K562 (cell line): ENCODE results near the gene ARL16. TPM values are rescaled to one million over a fixed set of nuclear protein-coding genes. Genes with fewer than 3 reads are reported as not detected.
A peak's percentile ranks its signal among the peaks of the same experiment; 100 is the strongest.

ENCODE experiments used
- ARHGAP35 ChIP-seq: fragments of 450-650 bp; IDR thresholded peaks from 2 replicates; pipeline ENCODE4 v1.6.1; 2018; ENCODE audit not compliant: partially characterized antibody
- BRCA1 ChIP-seq, 2 experiments: fragments of 450-650 bp in 1 of 2; sonication (generic) in 1 of 2; formaldehyde crosslinking in 1 of 2; IDR thresholded peaks; 2 replicates each; pipeline versions ENCODE4 v1.5.0 to v1.6.1; 2017 to 2020; ENCODE audit warnings: mild to moderate bottlenecking in 1 of 2, missing genetic modification reagents in 1 of 2
- CBX3 ChIP-seq, 2 experiments: IDR thresholded peaks; 1 replicate in 1 of 2; 2 replicates in 1 of 2; pipeline ENCODE4 v1.6.1; 2012; ENCODE audit warnings: inconsistent platforms in 2 of 2, low read length in 2 of 2, borderline replicate concordance in 1 of 2, control low read depth in 1 of 2
- ESRRA ChIP-seq: fragments of 450-650 bp; IDR thresholded peaks from 2 replicates; pipeline ENCODE4 v1.6.1; 2014; ENCODE audit warnings: low read depth, mild to moderate bottlenecking, moderate library complexity, borderline replicate concordance
- HNRNPLL ChIP-seq: fragments of 200-400 bp; formaldehyde crosslinking; IDR thresholded peaks from 2 replicates; pipeline ENCODE4 v1.6.1; 2017; ENCODE audit warnings: low read length, low read depth, mild to moderate bottlenecking; ENCODE audit not compliant: poor library complexity, severe bottlenecking
- PHF20 ChIP-seq: fragments of 450-650 bp; IDR thresholded peaks from 2 replicates; pipeline ENCODE4 v1.6.1; 2018; ENCODE audit not compliant: partially characterized antibody
- POLR2A ChIP-seq: fragments of 450-650 bp; conservative IDR thresholded peaks from 2 replicates; pipeline ENCODE4 v1.6.1; 2016
- POLR2AphosphoS5 ChIP-seq: IDR thresholded peaks from 2 replicates; pipeline ENCODE4 v1.6.1; 2011; ENCODE audit warnings: mild to moderate bottlenecking, low read depth, low read length, moderate library complexity; ENCODE audit not compliant: control insufficient read depth, insufficient read depth
- POLR2H ChIP-seq: IDR thresholded peaks from 2 replicates; pipeline ENCODE4 v1.6.1; 2016; ENCODE audit warnings: missing genetic modification characterization, low read depth, mild to moderate bottlenecking, control low read depth, missing compliant biosample characterization, moderate library complexity
- ZKSCAN1 ChIP-seq: fragments of 150-350 bp; IDR thresholded peaks from 2 replicates; pipeline ENCODE4 v1.6.1; 2016; ENCODE audit warnings: low read depth, low read length
- polyA plus RNA-seq, 8 experiments: library from polyadenylated mRNA; depleted of rRNA in 4 of 8; stranded (reverse) in 5 of 8; unstranded in 3 of 8; fragments of >200 nt; fragmentation: Nextera tagmentation in 2 of 8; fragmentation: Illumina TruSeq in 1 of 8; extraction: Ambion mirVana in 2 of 8; extraction: Trizol in 1 of 8; gene quantifications; 2 replicates each; pipeline versions ENCODE4 v1.2.1 to v1.2.3, GENCODE V29; 2011 to 2014; ENCODE audit warnings: inconsistent platforms in 1 of 8, missing spikeins in 1 of 8
- total RNA-seq, 7 experiments: library from RNA; depleted of rRNA in 6 of 7; stranded (reverse); fragments of >200 nt in 6 of 7; fragmentation: Illumina TruSeq in 2 of 7; extraction: Trizol in 2 of 7; gene quantifications; 2 replicates each; pipeline versions ENCODE4 v1.2.1 to v1.2.3, GENCODE V29; 2011 to 2021; ENCODE audit warnings: low replicate concordance in 1 of 7
- TF ChIP-seq, protein P1 (sequence below): sonication (generic); formaldehyde crosslinking; IDR thresholded peaks from 2 replicates; pipeline ENCODE4 v1.8.0; 2023; ENCODE audit warnings: mild to moderate bottlenecking, missing genetic modification reagents
- TF ChIP-seq, protein P2 (sequence below): sonication (generic); formaldehyde crosslinking; IDR thresholded peaks from 2 replicates; pipeline ENCODE4 v1.4.0; 2020; ENCODE audit warnings: mild to moderate bottlenecking, missing genetic modification reagents
- TF ChIP-seq, protein P3 (sequence below), 2 experiments: fragments of 450-650 bp; conservative IDR thresholded peaks; 2 replicates each; pipeline ENCODE4 v1.6.1; 2017; ENCODE audit warnings: mild to moderate bottlenecking in 2 of 2, moderate library complexity in 2 of 2
- TF ChIP-seq, protein P4 (sequence below): sonication (generic); formaldehyde crosslinking; IDR thresholded peaks from 2 replicates; pipeline ENCODE4 v1.8.0; 2022; ENCODE audit warnings: mild to moderate bottlenecking, missing genetic modification reagents
- TF ChIP-seq, protein P5 (sequence below): sonication (generic); formaldehyde crosslinking; IDR thresholded peaks from 2 replicates; pipeline ENCODE4 v1.8.0; 2022; ENCODE audit warnings: mild to moderate bottlenecking, missing genetic modification reagents, borderline replicate concordance

The ARL16 gene
- total and polyA plus RNA-seq, 9 of the 15 experiments (the other 6 are each of a cell fraction or from before 2014, with no cell fraction given), result 5.4 to 32.4 (median 22.6) TPM

DNA sequence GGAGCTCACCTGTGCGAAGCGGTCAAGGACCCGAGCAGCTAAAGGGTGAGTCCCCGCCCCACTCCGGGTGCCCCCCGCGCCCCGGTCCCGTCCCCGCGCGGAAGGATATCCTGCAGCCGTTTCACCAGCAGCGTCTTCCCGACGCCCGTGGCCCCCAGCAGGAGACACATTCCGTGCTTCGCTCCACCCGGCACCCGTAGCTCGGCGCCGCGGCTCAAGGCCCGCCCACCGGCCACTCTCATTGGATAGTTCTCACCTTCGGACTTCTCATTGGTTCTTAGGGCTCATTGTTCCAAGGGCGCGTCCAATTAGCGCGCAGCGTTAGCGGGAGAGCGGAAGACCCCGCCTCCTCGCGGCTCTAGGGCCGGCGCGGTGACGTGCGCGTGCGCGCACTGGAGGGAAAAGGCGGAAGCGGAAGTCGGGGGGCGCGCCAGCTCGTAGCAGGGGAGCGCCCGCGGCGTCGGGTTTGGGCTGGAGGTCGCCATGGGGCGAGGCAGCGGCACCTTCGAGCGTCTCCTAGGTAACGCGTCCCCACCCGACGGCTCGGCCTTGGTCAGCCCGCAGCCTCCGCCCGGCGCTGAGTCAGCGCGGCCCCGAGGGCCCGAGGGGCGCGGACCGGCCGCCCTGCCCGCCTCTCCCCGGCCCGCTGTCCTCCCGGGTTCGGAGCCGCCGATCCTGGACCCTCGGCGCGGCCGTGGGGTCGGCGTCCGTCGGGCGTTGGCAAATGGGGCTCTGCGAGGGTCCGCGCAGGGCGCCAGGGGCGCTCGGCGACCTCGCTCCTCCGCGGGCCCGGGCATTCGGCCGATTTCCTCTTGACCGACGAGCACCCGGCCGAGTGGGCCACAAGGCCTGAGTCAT is at the start of gene ARL16, which contains the start of gene HGS (continued):
- TF ChIP-seq, protein P1, sequence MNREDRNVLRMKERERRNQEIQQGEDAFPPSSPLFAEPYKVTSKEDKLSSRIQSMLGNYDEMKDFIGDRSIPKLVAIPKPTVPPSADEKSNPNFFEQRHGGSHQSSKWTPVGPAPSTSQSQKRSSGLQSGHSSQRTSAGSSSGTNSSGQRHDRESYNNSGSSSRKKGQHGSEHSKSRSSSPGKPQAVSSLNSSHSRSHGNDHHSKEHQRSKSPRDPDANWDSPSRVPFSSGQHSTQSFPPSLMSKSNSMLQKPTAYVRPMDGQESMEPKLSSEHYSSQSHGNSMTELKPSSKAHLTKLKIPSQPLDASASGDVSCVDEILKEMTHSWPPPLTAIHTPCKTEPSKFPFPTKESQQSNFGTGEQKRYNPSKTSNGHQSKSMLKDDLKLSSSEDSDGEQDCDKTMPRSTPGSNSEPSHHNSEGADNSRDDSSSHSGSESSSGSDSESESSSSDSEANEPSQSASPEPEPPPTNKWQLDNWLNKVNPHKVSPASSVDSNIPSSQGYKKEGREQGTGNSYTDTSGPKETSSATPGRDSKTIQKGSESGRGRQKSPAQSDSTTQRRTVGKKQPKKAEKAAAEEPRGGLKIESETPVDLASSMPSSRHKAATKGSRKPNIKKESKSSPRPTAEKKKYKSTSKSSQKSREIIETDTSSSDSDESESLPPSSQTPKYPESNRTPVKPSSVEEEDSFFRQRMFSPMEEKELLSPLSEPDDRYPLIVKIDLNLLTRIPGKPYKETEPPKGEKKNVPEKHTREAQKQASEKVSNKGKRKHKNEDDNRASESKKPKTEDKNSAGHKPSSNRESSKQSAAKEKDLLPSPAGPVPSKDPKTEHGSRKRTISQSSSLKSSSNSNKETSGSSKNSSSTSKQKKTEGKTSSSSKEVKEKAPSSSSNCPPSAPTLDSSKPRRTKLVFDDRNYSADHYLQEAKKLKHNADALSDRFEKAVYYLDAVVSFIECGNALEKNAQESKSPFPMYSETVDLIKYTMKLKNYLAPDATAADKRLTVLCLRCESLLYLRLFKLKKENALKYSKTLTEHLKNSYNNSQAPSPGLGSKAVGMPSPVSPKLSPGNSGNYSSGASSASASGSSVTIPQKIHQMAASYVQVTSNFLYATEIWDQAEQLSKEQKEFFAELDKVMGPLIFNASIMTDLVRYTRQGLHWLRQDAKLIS (CRISPR knock-in tag), result 0 out of 2 replicates have a peak, but pooled peaks have one; percentile 21
- TF ChIP-seq PHF20 (peak; percentile 69), POLR2AphosphoS5 (0 out of 2 replicates have a peak, but pooled peaks have one; percentile 8), CBX3 (IDR thresholded peaks at IDR 0.05; ENCODE audit: borderline replicate concordance in 1 of 2, low read length in 2 of 2) (no peak), BRCA1 (IDR thresholded peaks at IDR 0.05) (no peak), BRCA1 (CRISPR knock-in tag; IDR thresholded peaks at IDR 0.05) (no peak), ARHGAP35 (no peak), POLR2A (peak; percentile 59), ESRRA (0 out of 2 replicates have a peak, but pooled peaks have one; percentile 49), POLR2H (tag) (no peak), ZKSCAN1 (no peak), HNRNPLL (peak; percentile 20)
- TF ChIP-seq, protein P2, sequence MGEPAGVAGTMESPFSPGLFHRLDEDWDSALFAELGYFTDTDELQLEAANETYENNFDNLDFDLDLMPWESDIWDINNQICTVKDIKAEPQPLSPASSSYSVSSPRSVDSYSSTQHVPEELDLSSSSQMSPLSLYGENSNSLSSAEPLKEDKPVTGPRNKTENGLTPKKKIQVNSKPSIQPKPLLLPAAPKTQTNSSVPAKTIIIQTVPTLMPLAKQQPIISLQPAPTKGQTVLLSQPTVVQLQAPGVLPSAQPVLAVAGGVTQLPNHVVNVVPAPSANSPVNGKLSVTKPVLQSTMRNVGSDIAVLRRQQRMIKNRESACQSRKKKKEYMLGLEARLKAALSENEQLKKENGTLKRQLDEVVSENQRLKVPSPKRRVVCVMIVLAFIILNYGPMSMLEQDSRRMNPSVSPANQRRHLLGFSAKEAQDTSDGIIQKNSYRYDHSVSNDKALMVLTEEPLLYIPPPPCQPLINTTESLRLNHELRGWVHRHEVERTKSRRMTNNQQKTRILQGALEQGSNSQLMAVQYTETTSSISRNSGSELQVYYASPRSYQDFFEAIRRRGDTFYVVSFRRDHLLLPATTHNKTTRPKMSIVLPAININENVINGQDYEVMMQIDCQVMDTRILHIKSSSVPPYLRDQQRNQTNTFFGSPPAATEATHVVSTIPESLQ (CRISPR knock-in tag), result 0 out of 2 replicates have a peak, but pooled peaks have one; percentile 35
- TF ChIP-seq, protein P3, sequence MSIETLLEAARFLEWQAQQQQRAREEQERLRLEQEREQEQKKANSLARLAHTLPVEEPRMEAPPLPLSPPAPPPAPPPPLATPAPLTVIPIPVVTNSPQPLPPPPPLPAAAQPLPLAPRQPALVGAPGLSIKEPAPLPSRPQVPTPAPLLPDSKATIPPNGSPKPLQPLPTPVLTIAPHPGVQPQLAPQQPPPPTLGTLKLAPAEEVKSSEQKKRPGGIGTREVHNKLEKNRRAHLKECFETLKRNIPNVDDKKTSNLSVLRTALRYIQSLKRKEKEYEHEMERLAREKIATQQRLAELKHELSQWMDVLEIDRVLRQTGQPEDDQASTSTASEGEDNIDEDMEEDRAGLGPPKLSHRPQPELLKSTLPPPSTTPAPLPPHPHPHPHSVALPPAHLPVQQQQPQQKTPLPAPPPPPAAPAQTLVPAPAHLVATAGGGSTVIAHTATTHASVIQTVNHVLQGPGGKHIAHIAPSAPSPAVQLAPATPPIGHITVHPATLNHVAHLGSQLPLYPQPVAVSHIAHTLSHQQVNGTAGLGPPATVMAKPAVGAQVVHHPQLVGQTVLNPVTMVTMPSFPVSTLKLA (conservative IDR thresholded peaks at IDR 0.05), result peak; percentile 82 to 93
- TF ChIP-seq, protein P4, sequence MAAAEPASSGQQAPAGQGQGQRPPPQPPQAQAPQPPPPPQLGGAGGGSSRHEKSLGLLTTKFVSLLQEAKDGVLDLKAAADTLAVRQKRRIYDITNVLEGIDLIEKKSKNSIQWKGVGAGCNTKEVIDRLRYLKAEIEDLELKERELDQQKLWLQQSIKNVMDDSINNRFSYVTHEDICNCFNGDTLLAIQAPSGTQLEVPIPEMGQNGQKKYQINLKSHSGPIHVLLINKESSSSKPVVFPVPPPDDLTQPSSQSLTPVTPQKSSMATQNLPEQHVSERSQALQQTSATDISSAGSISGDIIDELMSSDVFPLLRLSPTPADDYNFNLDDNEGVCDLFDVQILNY (CRISPR knock-in tag), result no peak
- TF ChIP-seq, protein P5, sequence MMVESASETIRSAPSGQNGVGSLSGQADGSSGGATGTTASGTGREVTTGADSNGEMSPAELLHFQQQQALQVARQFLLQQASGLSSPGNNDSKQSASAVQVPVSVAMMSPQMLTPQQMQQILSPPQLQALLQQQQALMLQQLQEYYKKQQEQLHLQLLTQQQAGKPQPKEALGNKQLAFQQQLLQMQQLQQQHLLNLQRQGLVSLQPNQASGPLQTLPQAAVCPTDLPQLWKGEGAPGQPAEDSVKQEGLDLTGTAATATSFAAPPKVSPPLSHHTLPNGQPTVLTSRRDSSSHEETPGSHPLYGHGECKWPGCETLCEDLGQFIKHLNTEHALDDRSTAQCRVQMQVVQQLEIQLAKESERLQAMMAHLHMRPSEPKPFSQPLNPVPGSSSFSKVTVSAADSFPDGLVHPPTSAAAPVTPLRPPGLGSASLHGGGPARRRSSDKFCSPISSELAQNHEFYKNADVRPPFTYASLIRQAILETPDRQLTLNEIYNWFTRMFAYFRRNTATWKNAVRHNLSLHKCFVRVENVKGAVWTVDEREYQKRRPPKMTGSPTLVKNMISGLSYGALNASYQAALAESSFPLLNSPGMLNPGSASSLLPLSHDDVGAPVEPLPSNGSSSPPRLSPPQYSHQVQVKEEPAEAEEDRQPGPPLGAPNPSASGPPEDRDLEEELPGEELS (CRISPR knock-in tag), result no peak
